Smooth muscle cell (in vitro differentiated cells): Measurements from ENCODE around the gene MYO7B. TPM values are rescaled to one million over a fixed set of nuclear protein-coding genes. Genes with fewer than 3 reads are reported as not detected.

ENCODE experiments used
- DNase-seq: peaks from one replicate; lab custom pipeline; 2025; ENCODE audit not compliant: unreplicated experiment; lab: John Stamatoyannopoulos, UW
- H2AFZ ChIP-seq: fragments of 200-600 bp; sonication (generic); 2 replicates; pipeline ENCODE4 v1.6.0; 2016; ENCODE audit warnings: antibody characterized with exemption, low read depth, mild to moderate bottlenecking
- H3F3A ChIP-seq: fragments of 200-600 bp; sonication (generic); 2 replicates; pipeline ENCODE4 v1.6.0; 2017; ENCODE audit warnings: antibody characterized with exemption, low read depth
- H3K27ac ChIP-seq: fragments of 200-600 bp; sonication (generic); 2 replicates; pipeline ENCODE4 v1.5.1; 2016; ENCODE audit warnings: low read depth, mild to moderate bottlenecking
- H3K27me3 ChIP-seq: fragments of 200-600 bp; sonication (generic); 2 replicates; pipeline ENCODE4 v1.6.1; 2016; ENCODE audit warnings: low read depth, mild to moderate bottlenecking
- H3K36me3 ChIP-seq: fragments of 200-600 bp; sonication (generic); 2 replicates; pipeline ENCODE4 v1.5.1; 2016; ENCODE audit warnings: low read depth
- H3K4me1 ChIP-seq: fragments of 200-600 bp; sonication (generic); 2 replicates; pipeline ENCODE4 v1.5.1; 2016; ENCODE audit warnings: low read depth
- H3K4me2 ChIP-seq: fragments of 200-600 bp; sonication (generic); 2 replicates; pipeline ENCODE4 v1.6.0; 2016; ENCODE audit warnings: mild to moderate bottlenecking
- H3K4me3 ChIP-seq: fragments of 200-600 bp; sonication (generic); 2 replicates; pipeline ENCODE4 v1.5.1; 2016; ENCODE audit warnings: mild to moderate bottlenecking
- H3K79me2 ChIP-seq: fragments of 200-600 bp; sonication (generic); 2 replicates; pipeline ENCODE4 v1.6.0; 2016; ENCODE audit warnings: low read depth, mild to moderate bottlenecking
- H3K9ac ChIP-seq: fragments of 200-600 bp; sonication (generic); 2 replicates; pipeline ENCODE4 v1.6.0; 2016; ENCODE audit warnings: low read depth
- H3K9me3 ChIP-seq: fragments of 200-600 bp; sonication (generic); replicated peaks from 2 replicates; pipeline ENCODE4 v1.5.1; 2016; ENCODE audit warnings: low read depth
- H4K20me1 ChIP-seq: fragments of 200-600 bp; sonication (generic); 2 replicates; pipeline ENCODE4 v1.6.0; 2016; ENCODE audit warnings: low read depth
- WGBS: methylation state at CpG from one replicate; pipeline ENCODE4 v1.1.7; 2016; ENCODE audit warnings: low lambda C conversion rate; 5-methylcytosine and 5-hydroxymethylcytosine counted together
- polyA plus RNA-seq: library from polyadenylated mRNA; unstranded; fragments of >200 nt; fragmentation: Nextera tagmentation; extraction: Ambion mirVana; gene quantifications from 2 replicates; pipeline ENCODE4 v1.2.1, GENCODE V29; 2016
- total RNA-seq: library from RNA; depleted of rRNA; stranded (reverse); fragments of >200 nt; gene quantifications from 2 replicates; pipeline ENCODE4 v1.2.3, GENCODE V29; 2014
- TF ChIP-seq, protein P1 (sequence below): fragments of 200-600 bp; sonication (generic); IDR thresholded peaks from 2 replicates; pipeline ENCODE4 v1.5.1; 2017; ENCODE audit warnings: borderline replicate concordance, mild to moderate bottlenecking, antibody characterized with exemption; ENCODE audit not compliant: insufficient read depth, poor library complexity, severe bottlenecking

Gene MYO7B
- total and polyA plus RNA-seq, 2 experiments from 2014 or later, result 0.09 to 0.35 TPM

DNA sequence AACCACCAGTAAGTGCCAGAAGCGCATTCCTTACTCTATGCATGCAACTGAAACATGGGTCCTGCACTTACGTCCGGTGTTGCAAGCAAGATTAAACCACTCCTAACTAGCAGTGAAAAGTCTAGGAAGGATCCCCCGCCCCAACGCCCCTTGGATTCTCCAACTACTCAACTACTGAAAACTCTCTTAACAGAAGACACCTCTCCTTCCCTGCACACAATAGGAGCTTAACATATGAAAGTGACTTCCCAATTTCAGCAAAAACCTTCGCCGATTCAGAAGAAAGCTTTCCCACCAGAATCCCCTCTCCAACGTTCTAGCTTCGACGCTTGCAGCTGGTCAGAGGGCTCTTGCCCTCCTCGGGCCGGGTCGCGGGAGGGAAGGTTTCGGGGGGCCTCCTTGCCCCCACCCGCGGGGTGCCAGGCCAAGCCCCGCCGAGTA, 9.8 kb upstream of the MYO7B start:
- no peaks in the 10 kb centered on the region for H3F3A ChIP-seq
- peak overlapping the region; percentile 94 for H3K27ac ChIP-seq
- TF ChIP-seq, protein P1, sequence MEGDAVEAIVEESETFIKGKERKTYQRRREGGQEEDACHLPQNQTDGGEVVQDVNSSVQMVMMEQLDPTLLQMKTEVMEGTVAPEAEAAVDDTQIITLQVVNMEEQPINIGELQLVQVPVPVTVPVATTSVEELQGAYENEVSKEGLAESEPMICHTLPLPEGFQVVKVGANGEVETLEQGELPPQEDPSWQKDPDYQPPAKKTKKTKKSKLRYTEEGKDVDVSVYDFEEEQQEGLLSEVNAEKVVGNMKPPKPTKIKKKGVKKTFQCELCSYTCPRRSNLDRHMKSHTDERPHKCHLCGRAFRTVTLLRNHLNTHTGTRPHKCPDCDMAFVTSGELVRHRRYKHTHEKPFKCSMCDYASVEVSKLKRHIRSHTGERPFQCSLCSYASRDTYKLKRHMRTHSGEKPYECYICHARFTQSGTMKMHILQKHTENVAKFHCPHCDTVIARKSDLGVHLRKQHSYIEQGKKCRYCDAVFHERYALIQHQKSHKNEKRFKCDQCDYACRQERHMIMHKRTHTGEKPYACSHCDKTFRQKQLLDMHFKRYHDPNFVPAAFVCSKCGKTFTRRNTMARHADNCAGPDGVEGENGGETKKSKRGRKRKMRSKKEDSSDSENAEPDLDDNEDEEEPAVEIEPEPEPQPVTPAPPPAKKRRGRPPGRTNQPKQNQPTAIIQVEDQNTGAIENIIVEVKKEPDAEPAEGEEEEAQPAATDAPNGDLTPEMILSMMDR, result no peak
- H3K9ac ChIP-seq, result peak overlapping the region; percentile 97
- peak overlapping the region; percentile 86 for H3K4me2 ChIP-seq
- peak overlapping the region; percentile 79 for H3K4me3 ChIP-seq
- peaks cover 13% of the 10 kb centered on the region for H3K4me1 ChIP-seq
- no peaks in the 10 kb centered on the region for H3K27me3 ChIP-seq
- peaks cover 52% of the 10 kb centered on the region for H3K79me2 ChIP-seq
- peak overlapping the region; percentile 82 for H2AFZ ChIP-seq
- H3K36me3 ChIP-seq, result no peaks in the 10 kb centered on the region
- H4K20me1 ChIP-seq, result peaks cover 38% of the 10 kb centered on the region
- under 1% methylated on average over 19 of the region's 19 CpGs for WGBS
- H3K9me3 ChIP-seq, result no peaks in the 10 kb centered on the region
- no peak for DNase-seq

DNA sequence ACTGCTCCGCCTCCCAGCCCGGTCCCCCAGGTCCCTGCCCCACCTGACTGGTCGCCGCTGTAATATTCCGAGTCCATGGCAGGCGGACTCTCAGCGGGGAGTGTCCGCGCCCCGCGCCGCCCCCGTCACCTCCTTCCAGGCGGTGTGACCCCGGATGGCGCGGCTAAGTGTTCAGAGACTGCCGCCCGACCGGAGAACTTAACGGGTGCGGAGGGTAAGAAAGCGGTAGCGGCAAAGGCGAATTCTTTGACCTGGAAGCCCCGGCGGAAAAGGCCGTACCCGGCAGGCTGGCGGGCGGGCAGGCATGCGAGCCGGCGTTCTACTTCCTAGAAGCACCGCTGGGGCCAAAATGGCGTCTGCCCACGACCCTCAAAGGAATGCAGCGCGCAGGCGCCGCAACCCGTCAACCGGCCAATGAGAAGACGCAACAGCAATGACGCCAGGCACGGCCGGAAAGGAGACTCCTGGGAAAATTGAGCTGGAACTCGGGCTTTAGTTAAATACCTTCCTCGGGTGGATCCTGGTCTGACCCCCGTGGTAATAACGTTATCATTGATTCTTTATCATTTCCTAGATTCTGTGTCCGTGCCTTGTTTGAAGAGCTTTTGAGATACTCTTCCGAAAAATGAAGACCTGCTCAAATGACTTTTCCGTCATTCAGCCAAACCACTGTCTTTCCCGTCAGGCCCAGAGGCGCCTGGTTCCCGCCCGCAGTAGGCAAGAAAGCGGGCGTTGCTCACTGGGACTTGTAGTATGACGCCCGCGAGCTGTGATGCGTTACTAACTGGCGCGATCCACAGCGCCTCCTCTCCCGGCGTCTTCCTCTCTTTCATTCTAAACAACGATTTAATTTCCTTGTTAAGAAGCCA, 9.1 kb upstream of the MYO7B start, which contains the start of gene IWS1:
Gene IWS1 (minus strand): TSS at position 358 of the 869 bp plus-strand sequence. CDS start 281 bp downstream, at position 77.
- Histone ChIP-seq H3K27ac (peak within 1 kb of the TSS; percentile 94), H3K9me3 (no peaks in the 10 kb centered on the region), H3K4me3 (peak within 1 kb of the TSS; percentile 79), H3K9ac (peak within 1 kb of the TSS; percentile 97), H3K27me3 (no peaks in the 10 kb centered on the region), H3K4me1 (peaks cover 13% of the 10 kb centered on the region), H3K4me2 (peak within 1 kb of the TSS; percentile 86), H4K20me1 (peaks cover 32% of the 10 kb centered on the region), H2AFZ (peak within 1 kb of the TSS; percentile 82), H3F3A (no peaks in the 10 kb centered on the region), H3K36me3 (no peaks in the 10 kb centered on the region), H3K79me2 (peaks cover 46% of the 10 kb centered on the region)
- under 1% methylated on average over 66 of the region's 70 CpGs for WGBS
- TF ChIP-seq, protein P1, result no peak
- DNase-seq, result peak; percentile 82

DNA sequence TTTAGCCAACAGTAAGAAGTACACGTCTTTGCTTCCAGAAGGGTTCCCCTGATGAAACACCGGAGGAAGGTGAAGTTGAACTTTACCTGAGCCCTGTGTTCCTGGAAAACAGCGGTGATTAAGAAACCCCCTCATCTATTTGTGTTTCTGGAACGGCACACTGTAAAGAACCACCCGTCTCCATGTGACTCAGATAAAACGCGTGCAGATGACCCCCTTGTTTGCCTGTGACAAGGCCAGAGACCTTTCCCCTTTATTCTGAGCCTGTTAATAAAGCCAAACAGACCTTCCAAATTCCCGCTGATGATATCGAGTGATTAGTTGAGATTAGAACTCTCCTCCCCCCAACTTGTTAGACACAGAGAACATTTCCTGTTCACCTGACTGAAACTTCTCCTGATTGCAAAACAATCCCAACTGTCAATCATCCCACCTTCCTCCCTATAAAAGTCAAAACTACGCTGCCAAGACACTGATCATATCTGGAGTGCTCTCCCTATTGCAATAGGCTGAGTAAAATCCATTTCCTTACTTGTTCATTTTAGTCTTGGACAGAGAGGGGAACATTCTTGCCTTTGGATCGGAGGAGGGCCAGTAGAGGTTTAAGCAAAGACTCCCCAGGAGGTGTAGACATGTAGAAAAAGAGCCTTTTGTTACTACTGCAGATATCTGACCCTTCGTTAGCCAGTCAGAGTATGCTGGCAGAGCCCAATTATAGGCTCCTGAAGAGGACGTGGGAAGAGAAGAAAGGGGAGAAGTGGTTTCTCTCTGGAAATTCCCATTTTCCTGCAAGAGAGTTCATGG, 8.3 kb upstream of the MYO7B start:
- H3K79me2 ChIP-seq, result peaks cover 38% of the 10 kb centered on the region
- H3K4me3 ChIP-seq, result peak overlapping the region; percentile 79
- H3K36me3 ChIP-seq, result no peaks in the 10 kb centered on the region
- DNase-seq, result no peak
- H2AFZ ChIP-seq, result peak overlapping the region; percentile 82
- WGBS, result 21% methylated on average over 13 of the region's 13 CpGs
- peaks cover 13% of the 10 kb centered on the region for H3K4me1 ChIP-seq
- peak overlapping the region; percentile 86 for H3K4me2 ChIP-seq
- H3K27ac ChIP-seq, result peak overlapping the region; percentile 94
- H4K20me1 ChIP-seq, result peaks cover 23% of the 10 kb centered on the region
- no peaks in the 10 kb centered on the region for H3K27me3 ChIP-seq
- H3F3A ChIP-seq, result no peaks in the 10 kb centered on the region
- no peaks in the 10 kb centered on the region for H3K9me3 ChIP-seq
- TF ChIP-seq, protein P1, result no peak
- H3K9ac ChIP-seq, result peak overlapping the region; percentile 97
